Stomach (tissue), 4 donors: ENCODE data around the gene ERCC6L2.

Experiments used
- EP300 ChIP-seq: sonication (generic); formaldehyde crosslinking; IDR thresholded peaks from one replicate; pipeline ENCODE4 v1.6.1; 2017; ENCODE audit warnings: antibody characterized with exemption
- POLR2A ChIP-seq, 4 donors: fragments of 450-650 bp; IDR thresholded peaks; one replicate each; pipeline ENCODE4 v1.6.1; 2016; ENCODE audit warnings: antibody characterized with exemption in 4 of 4, control low read depth in 2 of 4, mild to moderate bottlenecking in 1 of 4, moderate library complexity in 1 of 4
- POLR2AphosphoS5 ChIP-seq, 3 donors: sonication (generic); formaldehyde crosslinking; IDR thresholded peaks; one replicate each; pipeline ENCODE4 v1.6.1; 2016; ENCODE audit warnings: antibody characterized with exemption in 3 of 3
- TF ChIP-seq, protein P1 (sequence below), 7 experiments: fragments of 450-650 bp in 4 of 7; fragments of 200-600 bp in 3 of 7; sonication (generic) in 3 of 7; IDR thresholded peaks; one replicate each; pipeline ENCODE4 v1.5.1; 2016 to 2019; ENCODE audit warnings: antibody characterized with exemption in 7 of 7, control low read depth in 2 of 7, mild to moderate bottlenecking in 1 of 7

DNA sequence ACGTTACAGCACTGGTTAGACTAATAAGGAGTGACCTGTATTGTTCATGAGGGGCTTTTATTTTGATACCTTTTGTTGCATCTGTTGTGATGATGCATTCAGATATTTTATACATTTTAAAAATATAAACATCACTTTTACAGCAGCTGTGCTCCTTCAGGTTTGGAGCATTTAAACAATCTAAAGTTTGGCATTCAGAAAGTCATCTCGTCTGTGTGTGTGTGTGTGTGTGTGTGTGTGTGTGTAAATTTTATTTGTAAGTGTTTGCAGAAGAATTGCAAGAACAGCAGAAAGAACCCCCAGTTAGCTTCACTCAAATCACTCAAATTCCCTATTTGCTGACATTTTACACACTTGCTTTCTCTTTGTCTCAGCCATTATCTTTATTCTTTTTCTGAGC is 87.4 kb downstream of the ERCC6L2 start:
- TF ChIP-seq POLR2A (IDR thresholded peaks at IDR 0.05) (no peak), POLR2AphosphoS5 (IDR thresholded peaks at IDR 0.05) (no peak), EP300 (no peak)
- TF ChIP-seq, protein P1, sequence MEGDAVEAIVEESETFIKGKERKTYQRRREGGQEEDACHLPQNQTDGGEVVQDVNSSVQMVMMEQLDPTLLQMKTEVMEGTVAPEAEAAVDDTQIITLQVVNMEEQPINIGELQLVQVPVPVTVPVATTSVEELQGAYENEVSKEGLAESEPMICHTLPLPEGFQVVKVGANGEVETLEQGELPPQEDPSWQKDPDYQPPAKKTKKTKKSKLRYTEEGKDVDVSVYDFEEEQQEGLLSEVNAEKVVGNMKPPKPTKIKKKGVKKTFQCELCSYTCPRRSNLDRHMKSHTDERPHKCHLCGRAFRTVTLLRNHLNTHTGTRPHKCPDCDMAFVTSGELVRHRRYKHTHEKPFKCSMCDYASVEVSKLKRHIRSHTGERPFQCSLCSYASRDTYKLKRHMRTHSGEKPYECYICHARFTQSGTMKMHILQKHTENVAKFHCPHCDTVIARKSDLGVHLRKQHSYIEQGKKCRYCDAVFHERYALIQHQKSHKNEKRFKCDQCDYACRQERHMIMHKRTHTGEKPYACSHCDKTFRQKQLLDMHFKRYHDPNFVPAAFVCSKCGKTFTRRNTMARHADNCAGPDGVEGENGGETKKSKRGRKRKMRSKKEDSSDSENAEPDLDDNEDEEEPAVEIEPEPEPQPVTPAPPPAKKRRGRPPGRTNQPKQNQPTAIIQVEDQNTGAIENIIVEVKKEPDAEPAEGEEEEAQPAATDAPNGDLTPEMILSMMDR (IDR thresholded peaks at IDR 0.05), result no peak
